ENCODE data around the gene CSKMT.
"Not testable (repeated sequence)": the region's sequence is repeated elsewhere in the genome, so short reads cannot be mapped to it uniquely, and the experiment has no call there.

Gene CSKMT, protein sequence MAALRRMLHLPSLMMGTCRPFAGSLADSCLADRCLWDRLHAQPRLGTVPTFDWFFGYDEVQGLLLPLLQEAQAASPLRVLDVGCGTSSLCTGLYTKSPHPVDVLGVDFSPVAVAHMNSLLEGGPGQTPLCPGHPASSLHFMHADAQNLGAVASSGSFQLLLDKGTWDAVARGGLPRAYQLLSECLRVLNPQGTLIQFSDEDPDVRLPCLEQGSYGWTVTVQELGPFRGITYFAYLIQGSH

DNA sequence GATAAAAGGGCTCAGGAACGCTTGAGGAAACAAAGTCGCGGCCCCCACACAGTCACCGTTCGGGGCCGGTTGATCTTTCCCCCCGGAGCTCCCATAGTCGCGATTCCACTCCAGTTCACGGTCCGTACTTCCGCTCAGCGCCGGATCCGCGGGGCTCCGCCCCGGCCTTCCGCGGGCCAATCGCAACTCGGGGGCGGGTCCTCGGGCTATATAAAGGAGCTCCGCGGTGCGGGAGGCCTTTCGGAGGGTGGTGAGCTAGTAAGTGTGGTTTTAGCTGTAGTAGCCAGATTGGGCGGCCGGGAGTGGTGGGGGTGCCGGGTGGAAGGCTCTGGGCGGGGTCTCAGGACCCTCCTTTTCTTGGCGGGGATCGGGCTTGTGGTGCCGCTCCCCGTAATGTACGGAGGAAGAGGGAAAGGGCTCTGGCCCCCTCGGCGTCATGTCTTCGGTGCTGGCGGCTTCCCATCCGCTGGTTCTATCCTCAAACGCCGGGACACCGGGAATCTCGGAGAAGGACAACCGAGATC, at the start of gene CSKMT, which contains the start of gene C11orf98:
CSKMT (plus strand) TSS at position 238 of the 524 bp plus-strand sequence. CDS start 568 bp downstream, outside the sequence.
C11orf98 (minus strand) TSS at position 136 of the 524 bp plus-strand sequence; CDS start at position 95, 41 bp downstream.
- Histone ChIP-seq H3K4me1 (ENCODE audit: control insufficient read depth, low read length) (peaks cover 42% of the 10 kb centered on the region), H3K36me3 (ENCODE audit: control insufficient read depth, low read length) (peaks cover 70% of the 10 kb centered on the region), H3K4me2 (ENCODE audit: low read length) (peak within 1 kb of the TSS; percentile 99), H3K27me3 (ENCODE audit: control insufficient read depth, low read length) (no peaks in the 10 kb centered on the region), H3K9me2 (replicated peaks; ENCODE audit: control insufficient read depth, low read length) (no peaks in the 10 kb centered on the region), H3K4me3 (ENCODE audit: low read length) (peak within 1 kb of the TSS; percentile 98), H3K9me3 (ENCODE audit: control insufficient read depth, insufficient read depth, low read length) (no peaks in the 10 kb centered on the region), H3K27ac (ENCODE audit: low read depth, low read length) (peak within 1 kb of the TSS; percentile 92), H4K20me1 (ENCODE audit: control insufficient read depth, insufficient read depth, low read depth, low read length) (peaks cover 12% of the 10 kb centered on the region), H3F3A (ENCODE audit: control insufficient read depth, insufficient read depth) (peaks cover 46% of the 10 kb centered on the region), H3K79me2 (ENCODE audit: control insufficient read depth, low read length) (peaks cover 67% of the 10 kb centered on the region)
- TF ChIP-seq EZH2phosphoT487 (IDR thresholded peaks at IDR 0.05; ENCODE audit: borderline replicate concordance, low read length): no peak
- TF ChIP-seq, protein P1, sequence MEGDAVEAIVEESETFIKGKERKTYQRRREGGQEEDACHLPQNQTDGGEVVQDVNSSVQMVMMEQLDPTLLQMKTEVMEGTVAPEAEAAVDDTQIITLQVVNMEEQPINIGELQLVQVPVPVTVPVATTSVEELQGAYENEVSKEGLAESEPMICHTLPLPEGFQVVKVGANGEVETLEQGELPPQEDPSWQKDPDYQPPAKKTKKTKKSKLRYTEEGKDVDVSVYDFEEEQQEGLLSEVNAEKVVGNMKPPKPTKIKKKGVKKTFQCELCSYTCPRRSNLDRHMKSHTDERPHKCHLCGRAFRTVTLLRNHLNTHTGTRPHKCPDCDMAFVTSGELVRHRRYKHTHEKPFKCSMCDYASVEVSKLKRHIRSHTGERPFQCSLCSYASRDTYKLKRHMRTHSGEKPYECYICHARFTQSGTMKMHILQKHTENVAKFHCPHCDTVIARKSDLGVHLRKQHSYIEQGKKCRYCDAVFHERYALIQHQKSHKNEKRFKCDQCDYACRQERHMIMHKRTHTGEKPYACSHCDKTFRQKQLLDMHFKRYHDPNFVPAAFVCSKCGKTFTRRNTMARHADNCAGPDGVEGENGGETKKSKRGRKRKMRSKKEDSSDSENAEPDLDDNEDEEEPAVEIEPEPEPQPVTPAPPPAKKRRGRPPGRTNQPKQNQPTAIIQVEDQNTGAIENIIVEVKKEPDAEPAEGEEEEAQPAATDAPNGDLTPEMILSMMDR (IDR thresholded peaks at IDR 0.05; ENCODE audit: low read depth, low read length, poor library complexity, severe bottlenecking): no peak

DNA sequence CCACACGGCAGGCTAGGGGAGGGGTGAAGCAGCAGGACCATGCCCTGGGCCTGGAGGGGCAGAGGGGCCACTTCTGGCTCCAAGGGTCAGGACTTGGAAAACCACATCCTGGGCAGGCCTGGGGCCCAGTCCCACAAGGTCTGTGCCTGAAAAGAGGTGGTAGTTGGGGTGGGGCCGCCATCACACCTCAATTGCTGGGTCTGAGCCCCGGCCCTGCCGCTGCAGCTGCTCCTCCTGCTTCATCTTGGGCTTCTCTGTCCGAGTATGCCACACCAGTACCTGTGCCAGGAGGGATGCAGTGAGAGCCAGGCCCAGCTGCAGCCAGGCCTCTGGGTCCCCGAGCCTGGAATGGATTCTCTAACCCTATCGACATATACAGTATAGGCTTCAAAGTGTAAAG, 49.6 kb upstream of the CSKMT start:
- Histone ChIP-seq H3K36me3 (ENCODE audit: control insufficient read depth, low read length) (peaks cover 42% of the 10 kb centered on the region), H3K9me3 (ENCODE audit: control insufficient read depth, insufficient read depth, low read length) (no peaks in the 10 kb centered on the region), H3K4me2 (ENCODE audit: low read length) (no peak overlapping the region), H3K27me3 (ENCODE audit: control insufficient read depth, low read length) (no peaks in the 10 kb centered on the region), H3F3A (ENCODE audit: control insufficient read depth, insufficient read depth) (peaks cover 15% of the 10 kb centered on the region), H3K79me2 (ENCODE audit: control insufficient read depth, low read length) (peaks cover 32% of the 10 kb centered on the region), H3K9me2 (replicated peaks; ENCODE audit: control insufficient read depth, low read length) (no peaks in the 10 kb centered on the region), H4K20me1 (ENCODE audit: control insufficient read depth, insufficient read depth, low read depth, low read length) (no peaks in the 10 kb centered on the region), H3K27ac (ENCODE audit: low read depth, low read length) (no peak overlapping the region), H3K4me3 (ENCODE audit: low read length) (no peak overlapping the region), H3K4me1 (ENCODE audit: control insufficient read depth, low read length) (peaks cover 24% of the 10 kb centered on the region)
- no peak for TF ChIP-seq EZH2phosphoT487 (IDR thresholded peaks at IDR 0.05; ENCODE audit: borderline replicate concordance, low read length)
- TF ChIP-seq, protein P1 (IDR thresholded peaks at IDR 0.05; ENCODE audit: low read depth, low read length, poor library complexity, severe bottlenecking): no peak

DNA sequence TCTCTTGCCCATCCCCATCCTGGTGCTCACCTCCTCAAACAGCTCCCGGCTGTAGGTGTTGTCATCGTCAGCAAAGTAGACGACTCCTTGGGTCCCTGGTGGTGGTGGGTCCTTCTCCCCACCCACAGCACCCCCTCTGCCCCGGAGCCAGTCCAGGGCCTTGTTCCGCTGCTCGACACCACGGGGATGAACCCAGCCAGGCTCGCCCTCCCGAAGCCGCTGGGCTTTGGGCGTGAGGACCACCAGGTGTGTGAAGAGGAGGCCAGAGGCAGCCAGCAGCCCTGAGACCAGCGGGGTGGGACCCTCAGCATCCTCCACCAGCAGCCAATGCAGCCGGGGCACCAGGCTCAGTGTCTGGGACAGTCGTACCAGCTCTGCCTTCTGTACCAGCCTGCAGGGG, 48.2 kb upstream of the CSKMT start:
- Histone ChIP-seq H3F3A (ENCODE audit: control insufficient read depth, insufficient read depth) (peaks cover 25% of the 10 kb centered on the region), H3K79me2 (ENCODE audit: control insufficient read depth, low read length) (peaks cover 28% of the 10 kb centered on the region), H3K36me3 (ENCODE audit: control insufficient read depth, low read length) (peaks cover 45% of the 10 kb centered on the region), H3K4me1 (ENCODE audit: control insufficient read depth, low read length) (peaks cover 19% of the 10 kb centered on the region)
- H3K27ac ChIP-seq (ENCODE audit: low read depth, low read length); H3K27me3 ChIP-seq (ENCODE audit: control insufficient read depth, low read length); H3K9me2 ChIP-seq (replicated peaks; ENCODE audit: control insufficient read depth, low read length); H3K4me2 ChIP-seq (ENCODE audit: low read length); H3K9me3 ChIP-seq (ENCODE audit: control insufficient read depth, insufficient read depth, low read length); H4K20me1 ChIP-seq (ENCODE audit: control insufficient read depth, insufficient read depth, low read depth, low read length); H3K4me3 ChIP-seq (ENCODE audit: low read length): not testable (repeated sequence)

DNA sequence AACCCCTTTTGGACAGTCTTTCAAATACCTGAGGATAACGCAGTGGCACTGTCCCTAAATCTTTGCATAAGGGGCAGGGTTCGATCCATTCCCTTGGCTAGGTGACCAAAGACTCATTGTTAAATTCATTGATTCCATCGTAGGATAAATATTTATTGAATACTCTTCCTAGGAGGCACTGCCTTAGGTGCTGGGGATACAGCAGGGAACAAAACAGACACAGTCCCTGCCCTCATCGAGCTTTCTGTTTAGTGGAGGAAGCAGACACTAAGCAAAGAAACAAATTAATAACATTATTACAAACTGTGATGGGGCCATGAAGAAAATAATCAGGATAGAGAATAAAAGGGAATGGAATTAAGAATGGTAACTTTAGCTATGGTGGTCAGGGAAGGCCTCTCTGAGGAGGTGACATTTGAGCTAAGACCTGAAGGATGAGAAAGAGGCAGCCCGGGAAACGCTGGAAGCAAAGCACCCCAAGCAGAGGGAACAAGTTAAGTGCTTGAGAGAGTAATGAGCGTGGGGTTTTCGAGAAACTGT, 44.0 kb upstream of the CSKMT start:
- H3F3A ChIP-seq (ENCODE audit: control insufficient read depth, insufficient read depth): peaks cover 35% of the 10 kb centered on the region
- no peaks in the 10 kb centered on the region for H3K9me2 ChIP-seq (replicated peaks; ENCODE audit: control insufficient read depth, low read length)
- TF ChIP-seq, protein P1 (IDR thresholded peaks at IDR 0.05; ENCODE audit: low read depth, low read length, poor library complexity, severe bottlenecking): no peak
- no peak for TF ChIP-seq EZH2phosphoT487 (IDR thresholded peaks at IDR 0.05; ENCODE audit: borderline replicate concordance, low read length)

More for the DNA sequence above, 44.0 kb upstream of the CSKMT start:
- Histone ChIP-seq H3K27ac (ENCODE audit: low read depth, low read length) (peak overlapping the region; percentile 87), H4K20me1 (ENCODE audit: control insufficient read depth, insufficient read depth, low read depth, low read length) (no peaks in the 10 kb centered on the region), H3K79me2 (ENCODE audit: control insufficient read depth, low read length) (peaks cover 26% of the 10 kb centered on the region), H3K36me3 (ENCODE audit: control insufficient read depth, low read length) (peaks cover 51% of the 10 kb centered on the region), H3K4me1 (ENCODE audit: control insufficient read depth, low read length) (peaks cover 17% of the 10 kb centered on the region), H3K4me2 (ENCODE audit: low read length) (peak overlapping the region; percentile 91), H3K9me3 (ENCODE audit: control insufficient read depth, insufficient read depth, low read length) (no peaks in the 10 kb centered on the region), H3K27me3 (ENCODE audit: control insufficient read depth, low read length) (no peaks in the 10 kb centered on the region), H3K4me3 (ENCODE audit: low read length) (peak overlapping the region; percentile 89)

Data from DOHH2 (cell line).